ENCODE data around the gene MORN1.

Gene MORN1

GRCh38 chr1:2400576-2400909, 9.2 kb upstream of the MORN1 start:
- no peak overlapping the region for H3K4me2 ChIP-seq (ENCODE audit: low read length, poor library complexity, severe bottlenecking)
- peaks cover 93 to 95% of the 10 kb centered on the region in 2 experiments for H3K36me3 ChIP-seq (ENCODE audit: control insufficient read depth in 1 of 2, insufficient read depth in 2 of 2, low read depth in 1 of 2, low read length in 2 of 2)
- H3K4me3 ChIP-seq (ENCODE audit: insufficient read depth in 1 of 2, low read depth in 1 of 2, low read length in 2 of 2): no peak overlapping the region

GRCh38 chr1:2399890-2400575, 8.7 kb upstream of the MORN1 start:
- Histone ChIP-seq H3K18ac (ENCODE audit: low read depth in 1 of 2, low read length in 2 of 2) (no peak overlapping the region), H3K36me3 (ENCODE audit: control insufficient read depth in 1 of 2, insufficient read depth in 2 of 2, low read depth in 1 of 2, low read length in 2 of 2) (peaks cover 92 to 95% of the 10 kb centered on the region in 2 experiments), H3K79me1 (replicated peaks; ENCODE audit: low read length, poor library complexity, severe bottlenecking) (peaks cover 38% of the 10 kb centered on the region), H3K14ac (ENCODE audit: low read length in 2 of 2) (no peak overlapping the region), H3K27ac (ENCODE audit: low read length, poor library complexity, severe bottlenecking) (no peak overlapping the region), H3K9ac (ENCODE audit: low read length) (no peak overlapping the region), H3K23ac (ENCODE audit: low read length in 2 of 2) (no peak overlapping the region), H3K27me3 (ENCODE audit: control insufficient read depth in 1 of 2, insufficient read depth in 1 of 2, low read length in 2 of 2) (no peaks in the 10 kb centered on the region), H2AK5ac (ENCODE audit: low read length, severe bottlenecking) (no peak overlapping the region), H2BK15ac (ENCODE audit: low read depth, poor library complexity, severe bottlenecking) (no peak overlapping the region), H3K4me3 (ENCODE audit: insufficient read depth in 1 of 2, low read depth in 1 of 2, low read length in 2 of 2) (no peak overlapping the region), H4K91ac (ENCODE audit: low read length) (no peak overlapping the region), H2BK12ac (ENCODE audit: low read length in 2 of 2) (no peak overlapping the region), H2BK120ac (ENCODE audit: low read depth, low read length) (no peak overlapping the region), H4K8ac (ENCODE audit: low read length) (no peak overlapping the region), H3K9me3 (ENCODE audit: control insufficient read depth, low read length) (no peaks in the 10 kb centered on the region), H3K4me1 (ENCODE audit: control insufficient read depth, insufficient read depth, low read depth, low read length) (peaks cover 9% of the 10 kb centered on the region), H3K4me2 (ENCODE audit: low read length, poor library complexity, severe bottlenecking) (no peak overlapping the region), H2BK5ac (ENCODE audit: low read depth, low read length, poor library complexity, severe bottlenecking) (no peak overlapping the region), H2AFZ (ENCODE audit: low read depth, low read length) (no peak overlapping the region), H3K4ac (ENCODE audit: low read depth in 1 of 2, low read length in 2 of 2) (no peak overlapping the region)
- 94% methylated on average over 22 of the region's 22 CpGs for WGBS
- DNase-seq: no peak

More at GRCh38 chr1:2400576-2400909, 9.2 kb upstream of the MORN1 start:
- H3K79me1 ChIP-seq (replicated peaks; ENCODE audit: low read length, poor library complexity, severe bottlenecking): peaks cover 34% of the 10 kb centered on the region
- no peak overlapping the region for H3K4ac ChIP-seq (ENCODE audit: low read depth in 1 of 2, low read length in 2 of 2)
- no peak overlapping the region for H2AFZ ChIP-seq (ENCODE audit: low read depth, low read length)
- no peaks in the 10 kb centered on the region for H3K9me3 ChIP-seq (ENCODE audit: control insufficient read depth, low read length)
- H2AK5ac ChIP-seq (ENCODE audit: low read length, severe bottlenecking): no peak overlapping the region
- H2BK15ac ChIP-seq (ENCODE audit: low read depth, poor library complexity, severe bottlenecking): no peak overlapping the region
- peaks cover 9% of the 10 kb centered on the region for H3K4me1 ChIP-seq (ENCODE audit: control insufficient read depth, insufficient read depth, low read depth, low read length)
- DNase-seq: no peak
- 92% methylated on average over 10 of the region's 10 CpGs for WGBS
- no peak overlapping the region for H2BK12ac ChIP-seq (ENCODE audit: low read length in 2 of 2)
- H3K23ac ChIP-seq (ENCODE audit: low read length in 2 of 2): no peak overlapping the region
- H3K18ac ChIP-seq (ENCODE audit: low read depth in 1 of 2, low read length in 2 of 2): no peak overlapping the region
- no peaks in the 10 kb centered on the region for H3K27me3 ChIP-seq (ENCODE audit: control insufficient read depth in 1 of 2, insufficient read depth in 1 of 2, low read length in 2 of 2)
- no peak overlapping the region for H2BK120ac ChIP-seq (ENCODE audit: low read depth, low read length)
- H4K8ac ChIP-seq (ENCODE audit: low read length): no peak overlapping the region
- H3K14ac ChIP-seq (ENCODE audit: low read length in 2 of 2): no peak overlapping the region
- H3K9ac ChIP-seq (ENCODE audit: low read length): no peak overlapping the region
- no peak overlapping the region for H4K91ac ChIP-seq (ENCODE audit: low read length)
- H3K27ac ChIP-seq (ENCODE audit: low read length, poor library complexity, severe bottlenecking): no peak overlapping the region
- H2BK5ac ChIP-seq (ENCODE audit: low read depth, low read length, poor library complexity, severe bottlenecking): no peak overlapping the region

DNA sequence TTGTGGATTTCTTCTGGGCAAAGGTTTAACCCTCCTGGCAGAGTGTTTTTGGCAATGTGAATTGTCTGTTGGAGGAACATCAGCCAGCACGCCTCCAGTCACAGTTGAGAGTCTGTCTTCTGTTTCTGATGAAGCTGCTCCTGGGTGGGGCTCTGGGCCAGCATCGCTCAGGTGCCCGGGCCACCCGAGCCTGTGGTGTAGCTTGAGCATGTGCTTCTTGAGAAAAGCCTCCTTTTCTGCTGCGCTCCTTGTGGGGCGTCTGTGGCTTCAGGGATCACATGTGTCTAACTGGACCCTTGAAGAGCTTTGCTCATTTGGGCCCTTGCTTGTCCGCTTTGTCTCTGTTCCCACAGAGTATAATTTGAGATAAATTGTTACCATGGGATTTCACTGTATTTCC, 7.5 kb upstream of the MORN1 start:
- Histone ChIP-seq H2AK5ac (ENCODE audit: low read length, severe bottlenecking) (no peak overlapping the region), H2AFZ (ENCODE audit: low read depth, low read length) (no peak overlapping the region), H2BK5ac (ENCODE audit: low read depth, low read length, poor library complexity, severe bottlenecking) (no peak overlapping the region), H3K36me3 (ENCODE audit: control insufficient read depth in 1 of 2, insufficient read depth in 2 of 2, low read depth in 1 of 2, low read length in 2 of 2) (peaks cover 92 to 95% of the 10 kb centered on the region in 2 experiments), H2BK12ac (ENCODE audit: low read length in 2 of 2) (no peak overlapping the region), H3K79me1 (replicated peaks; ENCODE audit: low read length, poor library complexity, severe bottlenecking) (peaks cover 35% of the 10 kb centered on the region), H3K9me3 (ENCODE audit: control insufficient read depth, low read length) (no peaks in the 10 kb centered on the region), H2BK15ac (ENCODE audit: low read depth, poor library complexity, severe bottlenecking) (no peak overlapping the region), H3K27me3 (ENCODE audit: control insufficient read depth in 1 of 2, insufficient read depth in 1 of 2, low read length in 2 of 2) (no peaks in the 10 kb centered on the region), H4K8ac (ENCODE audit: low read length) (no peak overlapping the region), H3K27ac (ENCODE audit: low read length, poor library complexity, severe bottlenecking) (no peak overlapping the region), H3K23ac (ENCODE audit: low read length in 2 of 2) (no peak overlapping the region), H3K4me1 (ENCODE audit: control insufficient read depth, insufficient read depth, low read depth, low read length) (peaks cover 13% of the 10 kb centered on the region), H4K91ac (ENCODE audit: low read length) (no peak overlapping the region), H3K4ac (ENCODE audit: low read depth in 1 of 2, low read length in 2 of 2) (no peak overlapping the region), H3K4me2 (ENCODE audit: low read length, poor library complexity, severe bottlenecking) (no peak overlapping the region), H3K4me3 (ENCODE audit: insufficient read depth in 1 of 2, low read depth in 1 of 2, low read length in 2 of 2) (no peak overlapping the region), H3K9ac (ENCODE audit: low read length) (no peak overlapping the region), H3K18ac (ENCODE audit: low read depth in 1 of 2, low read length in 2 of 2) (no peak overlapping the region), H3K14ac (ENCODE audit: low read length in 2 of 2) (no peak overlapping the region), H2BK120ac (ENCODE audit: low read depth, low read length) (no peak overlapping the region)
- 97% methylated on average over 7 of the region's 7 CpGs for WGBS
- DNase-seq: no peak

DNA sequence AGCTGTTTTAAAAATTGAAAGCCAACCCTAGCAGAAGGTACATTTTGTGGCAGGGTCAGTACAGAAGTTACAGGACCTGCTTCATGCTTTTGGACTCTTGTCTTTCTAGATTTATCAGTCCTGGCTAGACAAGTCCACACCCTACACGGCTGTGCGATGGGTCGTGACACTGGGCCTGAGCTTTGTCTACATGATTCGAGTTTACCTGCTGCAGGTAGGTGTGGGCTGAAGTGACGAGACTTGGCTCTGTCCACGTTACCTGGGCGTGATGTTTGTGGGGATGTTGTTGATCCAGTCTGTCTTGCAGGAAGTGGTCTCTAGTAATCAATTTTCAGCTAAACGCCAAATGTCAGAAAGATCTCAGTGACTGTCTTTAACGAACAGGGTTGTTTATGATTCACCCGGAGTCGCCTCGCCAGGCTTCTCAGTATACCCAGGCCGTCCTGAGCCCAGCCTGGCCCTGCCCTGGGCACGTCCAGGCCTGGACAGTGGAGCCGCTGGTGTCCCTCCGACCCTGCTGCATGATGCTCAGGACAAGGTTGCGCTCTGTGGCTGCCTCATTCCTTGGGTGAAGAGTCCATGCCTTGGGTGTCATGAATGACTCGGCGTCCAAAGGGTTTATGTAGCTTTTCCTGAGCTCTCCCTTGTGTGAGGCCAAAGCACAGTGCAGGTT, 5.8 kb upstream of the MORN1 start:
- H3K18ac ChIP-seq (ENCODE audit: low read depth in 1 of 2, low read length in 2 of 2): no peak overlapping the region
- no peak overlapping the region for H3K23ac ChIP-seq (ENCODE audit: low read length in 2 of 2)
- no peak overlapping the region for H3K14ac ChIP-seq (ENCODE audit: low read length in 2 of 2)
- peak overlapping the region; percentile 14 for H3K9ac ChIP-seq (ENCODE audit: low read length)
- H3K79me1 ChIP-seq (replicated peaks; ENCODE audit: low read length, poor library complexity, severe bottlenecking): peaks cover 30% of the 10 kb centered on the region
- no peaks in the 10 kb centered on the region for H3K27me3 ChIP-seq (ENCODE audit: control insufficient read depth in 1 of 2, insufficient read depth in 1 of 2, low read length in 2 of 2)
- H2BK120ac ChIP-seq (ENCODE audit: low read depth, low read length): no peak overlapping the region
- peaks cover 23% of the 10 kb centered on the region for H3K4me1 ChIP-seq (ENCODE audit: control insufficient read depth, insufficient read depth, low read depth, low read length)
- H2BK5ac ChIP-seq (ENCODE audit: low read depth, low read length, poor library complexity, severe bottlenecking): no peak overlapping the region
- DNase-seq: no peak
- no peak overlapping the region for H2AFZ ChIP-seq (ENCODE audit: low read depth, low read length)
- H2BK12ac ChIP-seq (ENCODE audit: low read length in 2 of 2): no peak overlapping the region
- 96% methylated on average over 19 of the region's 19 CpGs for WGBS
- H3K4ac ChIP-seq (ENCODE audit: low read depth in 1 of 2, low read length in 2 of 2): no peak overlapping the region
- no peak overlapping the region for H2BK15ac ChIP-seq (ENCODE audit: low read depth, poor library complexity, severe bottlenecking)
- H3K9me3 ChIP-seq (ENCODE audit: control insufficient read depth, low read length): no peaks in the 10 kb centered on the region
- no peak overlapping the region for H3K4me3 ChIP-seq (ENCODE audit: insufficient read depth in 1 of 2, low read depth in 1 of 2, low read length in 2 of 2)
- H4K8ac ChIP-seq (ENCODE audit: low read length): no peak overlapping the region
- H3K27ac ChIP-seq (ENCODE audit: low read length, poor library complexity, severe bottlenecking): no peak overlapping the region
- H3K36me3 ChIP-seq (ENCODE audit: control insufficient read depth in 1 of 2, insufficient read depth in 2 of 2, low read depth in 1 of 2, low read length in 2 of 2): peaks cover 81 to 88% of the 10 kb centered on the region in 2 experiments
- H2AK5ac ChIP-seq (ENCODE audit: low read length, severe bottlenecking): no peak overlapping the region
- no peak overlapping the region for H3K4me2 ChIP-seq (ENCODE audit: low read length, poor library complexity, severe bottlenecking)
- no peak overlapping the region for H4K91ac ChIP-seq (ENCODE audit: low read length)
